Measurements from ENCODE around the gene BLOC1S2.
"Not testable (repeated sequence)": the region's sequence is repeated elsewhere in the genome, so short reads cannot be mapped to it uniquely, and the experiment has no call there.

BLOC1S2 gene

DNA sequence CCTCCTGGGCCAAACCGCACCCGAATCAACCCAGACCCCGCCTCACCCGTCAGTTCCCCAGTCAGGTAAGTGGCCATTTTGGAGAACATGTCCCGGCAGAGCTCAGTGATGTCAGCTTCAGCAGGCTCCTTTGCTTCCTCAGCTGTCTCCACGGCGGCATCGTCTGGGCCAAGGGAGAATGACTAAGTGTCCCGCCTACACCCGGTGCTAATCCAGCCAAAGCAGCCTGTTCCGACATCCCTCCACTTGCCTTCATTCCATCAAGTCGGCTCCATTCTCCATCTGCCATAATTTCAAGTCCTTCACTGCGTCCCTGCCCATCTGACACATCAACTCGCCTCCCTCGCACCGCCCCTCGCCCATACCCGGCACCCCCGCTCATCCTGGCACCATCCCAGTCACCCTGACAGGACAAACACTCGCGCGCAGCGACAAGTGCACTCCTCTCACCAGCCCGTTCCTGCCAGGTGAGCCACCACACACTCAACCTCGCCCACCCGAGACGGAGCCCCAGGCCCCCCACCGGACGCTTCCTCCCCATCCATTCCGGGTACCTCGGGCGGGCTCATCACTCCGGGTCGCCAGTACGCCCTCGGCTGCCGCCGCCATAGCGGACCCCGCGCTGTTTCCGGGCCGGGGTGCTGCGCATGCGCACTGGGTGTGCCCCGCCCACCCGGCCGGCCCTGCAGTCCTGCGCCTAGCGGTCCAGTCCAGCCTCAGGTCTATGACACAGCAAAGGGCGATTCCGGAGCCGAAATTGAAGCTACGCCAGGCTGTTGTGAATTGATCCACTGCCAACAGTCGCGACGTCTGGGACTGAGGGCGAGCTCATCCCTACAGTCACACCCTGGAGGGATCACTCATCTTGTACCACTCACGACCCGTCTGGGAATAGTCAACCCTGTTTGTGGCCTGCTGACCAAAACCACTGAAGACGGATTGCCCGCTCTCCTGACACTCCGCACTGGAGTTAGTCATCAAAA is at the start of gene BLOC1S2:
Gene BLOC1S2 (minus strand): TSS at position 630 of the 983 bp plus-strand sequence. CDS start 21 bp downstream, at position 609.
- DNase-seq (ENCODE audit: low read depth): peak; percentile 61

DNA sequence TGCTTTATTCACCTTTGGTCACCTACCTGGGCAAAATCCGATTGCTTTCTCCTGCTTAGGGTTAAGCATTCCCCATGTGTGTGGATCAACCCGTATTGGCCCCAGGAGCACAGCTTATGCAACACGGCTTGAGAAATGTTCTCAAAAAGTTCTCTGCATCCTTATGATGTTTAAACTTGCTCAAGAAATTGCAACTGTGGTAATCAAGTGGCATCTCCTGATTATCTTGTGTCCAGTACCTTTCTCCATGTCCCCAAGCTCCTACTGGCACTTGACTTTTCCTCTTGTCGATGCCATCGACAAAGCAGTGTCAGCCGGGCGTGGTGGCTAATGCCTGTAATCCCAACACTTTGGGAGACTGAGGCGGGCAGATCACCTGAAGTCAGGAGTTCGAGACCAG is 48.3 kb upstream of the BLOC1S2 start:
- DNase-seq (ENCODE audit: low read depth): no peak

DNA sequence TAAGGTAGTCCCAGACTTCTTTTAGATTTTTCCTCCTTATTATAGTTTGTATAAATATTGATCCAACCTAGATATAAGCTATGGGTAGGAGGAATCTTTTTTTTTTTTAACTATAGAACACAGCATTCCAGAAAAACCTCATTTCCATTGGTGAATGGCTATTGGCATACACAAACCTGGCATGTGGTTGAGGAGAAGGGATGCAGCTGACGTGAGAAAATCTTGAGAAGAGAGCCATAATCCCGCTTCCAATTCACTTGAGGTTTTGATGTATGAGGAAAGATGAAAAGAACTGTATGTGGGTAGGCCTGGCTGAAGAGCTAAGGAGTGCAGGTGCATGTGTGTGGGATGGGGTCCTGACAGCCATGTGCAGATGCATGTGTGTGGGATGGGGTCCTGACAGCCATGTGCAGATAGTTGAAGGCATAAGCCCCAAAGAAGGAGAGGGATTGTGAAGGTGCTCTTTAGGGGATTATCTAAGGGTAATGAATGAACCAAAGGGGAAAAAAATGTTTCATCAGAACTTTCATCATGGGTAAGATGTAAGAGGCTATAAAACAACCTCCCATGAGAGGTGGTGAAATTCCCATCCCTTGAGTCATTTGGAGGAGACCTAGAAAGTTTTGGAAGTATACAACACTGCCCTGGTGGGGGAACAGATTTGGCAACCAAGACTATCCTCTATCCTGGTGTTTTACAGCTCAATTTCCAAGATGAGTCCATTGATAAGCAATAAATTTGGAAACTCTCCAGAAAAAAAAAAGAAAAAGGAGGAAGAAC is 47.4 kb upstream of the BLOC1S2 start:
- DNase-seq (ENCODE audit: low read depth): no peak

DNA sequence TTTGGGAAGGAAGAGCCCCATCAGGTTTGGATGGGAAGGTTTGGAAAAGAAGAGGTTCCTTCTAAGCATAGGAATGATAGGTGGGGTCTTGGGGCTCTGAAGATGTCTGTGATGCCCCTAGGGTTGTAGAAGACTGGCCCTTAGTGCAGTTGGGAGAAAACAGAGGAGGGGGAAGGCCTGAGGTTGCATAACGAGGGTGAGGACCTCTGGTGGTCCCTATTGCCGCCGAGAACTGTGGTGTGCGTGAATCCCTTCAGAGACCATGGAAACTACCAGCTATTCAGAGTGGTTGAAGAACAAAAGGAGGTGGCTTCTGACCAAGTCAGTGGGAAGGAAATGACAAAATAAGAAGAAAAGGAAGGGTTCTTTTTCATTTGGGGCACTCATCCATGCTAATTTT is 46.6 kb upstream of the BLOC1S2 start:
- DNase-seq (ENCODE audit: low read depth): no peak

DNA sequence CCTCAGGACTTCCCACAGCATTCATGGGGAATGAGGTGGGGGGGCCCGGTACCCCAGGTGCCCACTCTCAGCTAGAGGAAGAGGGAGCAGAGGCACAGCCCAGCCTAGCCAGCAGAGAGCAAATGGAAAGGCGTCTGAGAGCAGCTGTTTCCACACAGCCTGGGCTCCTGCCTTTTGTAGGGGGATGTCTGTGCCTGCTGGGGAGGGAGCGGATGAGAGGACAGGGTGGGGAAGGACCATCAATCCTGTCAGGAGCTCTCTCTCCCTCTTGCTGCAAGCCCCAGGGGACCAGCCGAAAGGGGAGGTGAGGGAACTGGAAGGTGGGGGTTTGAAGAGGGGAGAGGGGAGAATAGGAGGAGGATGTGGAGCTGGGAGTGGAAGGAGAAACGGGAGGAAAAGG is 43.6 kb upstream of the BLOC1S2 start, which contains the start of gene PKD2L1:
Gene PKD2L1 (minus strand): TSS at position 150 of the 400 bp plus-strand sequence. CDS start 125 bp downstream, at position 25.
- no peak for DNase-seq (ENCODE audit: low read depth)

GRCh38 chr10:100328198-100328597 is 41.7 kb upstream of the BLOC1S2 start:
- no peak for DNase-seq (ENCODE audit: low read depth)

- DNase-seq (ENCODE audit: low read depth): no peak
Observed at GRCh38 chr10:100327718-100328009, 41.2 kb upstream of the BLOC1S2 start.

- DNase-seq (ENCODE audit: low read depth): no peak
Observed at GRCh38 chr10:100327007-100327717, 40.7 kb upstream of the BLOC1S2 start.

GRCh38 chr10:100325158-100325557 is 38.7 kb upstream of the BLOC1S2 start:
- DNase-seq (ENCODE audit: low read depth): no peak

DNA sequence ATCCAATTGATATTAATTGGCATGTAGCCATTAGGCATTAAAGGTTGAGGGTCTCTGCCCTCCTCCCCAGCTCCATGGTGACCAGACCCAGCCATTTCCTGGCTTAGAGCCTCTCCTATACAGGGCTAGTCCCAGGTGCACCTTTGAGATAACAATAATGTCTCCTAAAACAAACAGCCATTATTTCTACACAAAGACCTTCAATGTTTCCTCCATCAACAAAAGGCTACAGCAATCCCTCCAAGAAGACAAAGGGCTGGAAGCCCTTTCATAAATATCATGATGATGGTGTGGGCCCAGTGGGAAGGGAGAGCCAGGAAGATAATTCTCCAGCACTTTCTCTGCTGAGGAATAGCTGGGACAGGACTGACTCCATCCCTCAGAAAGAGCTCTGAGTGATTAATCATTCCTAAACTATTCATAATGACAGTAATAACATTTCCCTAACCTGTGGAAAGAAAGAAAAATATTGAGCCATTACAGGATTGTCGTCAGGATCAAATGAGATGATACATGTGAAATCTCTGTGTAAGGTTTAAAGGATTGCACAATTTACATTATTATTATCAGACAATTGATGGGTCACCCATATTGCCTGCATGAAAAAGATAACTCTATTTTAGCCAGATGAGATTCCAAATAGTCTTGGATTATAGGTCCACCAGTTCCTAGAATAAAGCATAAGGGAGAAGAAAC is 33.4 kb upstream of the BLOC1S2 start:
- DNase-seq (ENCODE audit: low read depth): no peak

- no peak for DNase-seq (ENCODE audit: low read depth)
Observed at GRCh38 chr10:100318207-100318606, 31.7 kb upstream of the BLOC1S2 start.

DNA sequence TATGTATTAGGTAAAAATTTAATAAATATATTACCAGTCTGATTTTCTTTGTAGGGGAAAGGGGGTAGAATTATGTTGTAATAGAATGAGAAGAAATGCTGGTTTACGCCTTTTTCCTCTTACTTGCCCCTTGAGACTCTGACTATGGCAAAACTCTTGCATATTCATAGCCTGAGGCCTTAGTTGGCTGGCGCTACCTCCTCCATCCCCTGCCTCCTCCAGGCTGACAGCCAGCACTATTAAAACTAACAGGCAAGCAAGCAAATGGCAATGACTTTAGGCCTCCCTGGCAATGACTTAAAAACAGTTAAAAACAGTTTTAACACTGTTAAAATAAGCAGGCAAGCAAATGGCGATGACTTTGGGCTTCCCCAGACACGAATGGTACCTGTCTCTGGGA is 29.1 kb upstream of the BLOC1S2 start:
- DNase-seq (ENCODE audit: low read depth): no peak

DNA sequence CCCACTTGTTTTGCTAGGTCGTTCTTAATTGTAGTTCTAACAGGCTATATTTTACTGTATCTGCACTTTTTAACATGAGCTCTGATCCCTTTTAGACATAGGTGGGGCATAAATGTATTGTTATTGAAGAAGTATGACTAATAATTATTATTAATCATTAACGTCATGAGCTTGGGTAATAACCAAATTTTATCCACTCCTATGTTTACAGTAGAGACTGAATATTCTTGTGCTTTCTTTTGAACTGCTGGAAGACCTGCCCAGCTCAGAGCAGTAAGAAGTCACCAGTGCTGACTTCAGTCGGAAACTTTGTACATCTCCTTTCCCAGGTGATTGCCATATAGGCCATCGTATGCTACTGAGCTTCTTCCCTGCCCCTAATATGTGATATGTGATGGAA is 24.8 kb upstream of the BLOC1S2 start:
- no peak for DNase-seq (ENCODE audit: low read depth)

GRCh38 chr10:100307684-100308083 is 21.2 kb upstream of the BLOC1S2 start:
- no peak for DNase-seq (ENCODE audit: low read depth)

DNA sequence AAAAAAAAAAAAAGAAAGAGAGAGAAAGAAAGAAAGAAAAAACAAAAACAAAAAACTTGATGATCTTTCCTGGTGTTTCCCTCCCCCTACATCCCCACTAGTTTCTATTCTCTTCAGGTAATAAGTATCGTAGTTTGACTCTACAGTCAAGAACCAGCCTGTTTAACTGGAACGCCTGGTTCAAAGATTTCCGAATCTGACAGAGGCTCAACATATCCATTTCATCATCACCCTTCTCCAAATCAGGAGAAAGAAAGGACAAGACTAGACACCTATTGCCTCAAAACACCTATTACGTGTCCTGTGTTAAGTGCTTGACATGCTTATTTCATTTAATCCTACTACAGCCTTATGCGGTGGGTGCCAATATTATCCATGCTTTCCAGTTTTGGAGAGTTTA is 20.4 kb upstream of the BLOC1S2 start:
- no peak for DNase-seq (ENCODE audit: low read depth)

- DNase-seq (ENCODE audit: low read depth): no peak
Observed at GRCh38 chr10:100304414-100304813, 17.9 kb upstream of the BLOC1S2 start.

DNA sequence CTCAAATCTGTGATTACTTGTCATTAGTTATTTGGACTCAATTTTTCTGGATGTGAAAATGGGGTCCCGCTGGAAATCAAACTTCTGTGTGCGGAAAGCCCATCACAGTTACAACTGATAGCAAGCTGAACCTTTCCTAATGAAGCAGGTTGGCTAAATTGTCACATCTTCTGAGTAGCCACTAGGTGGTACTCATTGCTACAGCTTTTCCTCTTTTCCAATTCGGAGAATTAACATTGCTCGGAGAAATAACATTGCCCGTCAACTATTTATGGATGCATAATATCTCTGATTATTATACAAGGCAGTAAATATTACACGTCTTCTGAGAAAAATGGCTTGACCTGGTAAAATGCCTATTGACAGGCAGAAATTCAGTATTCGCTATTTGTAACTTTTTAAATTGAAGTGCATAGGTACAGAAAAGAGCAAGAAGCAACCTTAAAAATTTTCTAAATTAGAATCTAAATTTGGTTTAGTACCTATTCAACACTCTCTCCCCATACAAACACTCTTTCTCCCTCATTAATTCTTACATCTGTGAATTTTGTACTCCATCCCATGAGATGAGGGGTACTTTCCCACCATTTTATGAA is 17.3 kb upstream of the BLOC1S2 start:
- DNase-seq (ENCODE audit: low read depth): no peak

DNA sequence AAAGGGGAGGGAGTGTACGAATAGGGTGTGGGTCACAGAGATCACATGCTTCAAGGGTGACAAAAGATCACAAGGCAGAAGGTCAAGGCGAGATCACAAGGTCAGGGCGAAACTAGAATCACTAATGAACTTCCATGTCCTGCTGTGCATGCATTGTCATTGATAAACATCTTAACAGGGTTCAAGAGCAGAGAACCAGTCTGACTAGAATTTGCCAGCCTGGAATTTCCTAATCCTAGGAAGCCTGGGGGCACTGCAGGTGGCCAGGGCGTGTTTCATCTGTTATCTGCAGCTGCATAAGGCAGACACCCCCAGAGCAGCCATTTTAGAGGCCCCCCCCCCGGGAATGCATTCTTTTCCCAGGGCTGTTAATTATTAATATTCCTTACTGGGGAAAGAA is 14.6 kb upstream of the BLOC1S2 start:
- not testable (repeated sequence) for DNase-seq (ENCODE audit: low read depth)

- DNase-seq (ENCODE audit: low read depth): no peak
Observed at GRCh38 chr10:100297242-100297641, 10.8 kb upstream of the BLOC1S2 start.

DNA sequence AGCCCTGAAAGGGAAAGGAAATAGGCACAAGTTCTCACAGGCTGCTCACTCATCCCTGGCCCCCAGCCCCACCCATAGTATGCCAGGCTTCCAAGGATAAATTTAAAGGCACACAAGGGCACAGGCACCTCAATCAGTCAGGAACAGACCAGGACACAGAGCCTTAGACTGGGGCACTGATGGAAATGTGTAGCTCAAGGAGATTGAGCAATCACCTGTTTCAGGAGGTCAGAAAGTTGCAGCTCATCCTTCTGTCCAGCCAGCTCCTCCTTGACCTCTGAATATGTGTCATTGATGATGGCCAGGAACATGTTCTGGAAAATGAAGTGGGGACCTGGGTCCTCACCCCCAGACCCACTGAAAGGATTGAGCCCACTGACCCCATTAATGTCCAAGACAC is 6.6 kb upstream of the BLOC1S2 start:
- no peak for DNase-seq (ENCODE audit: low read depth)

DNA sequence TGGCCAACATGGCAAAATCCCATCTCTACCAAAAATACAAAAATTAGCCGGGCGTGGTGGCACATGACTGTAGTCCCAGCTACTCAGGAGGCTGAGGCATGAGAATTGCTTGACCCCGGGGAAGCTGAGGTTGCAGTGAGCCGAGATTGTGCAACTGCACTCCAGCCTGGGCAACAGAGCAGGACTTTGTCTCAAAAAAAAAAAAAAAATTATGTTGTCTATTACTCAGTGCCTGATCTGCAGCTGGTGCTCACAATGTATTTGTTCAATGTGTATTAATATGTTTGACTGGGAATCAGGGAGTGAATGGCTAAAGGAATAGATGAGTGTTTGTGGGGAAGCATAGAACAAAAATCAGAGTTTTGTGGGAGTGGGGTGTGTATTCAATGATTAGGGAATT is 5.8 kb upstream of the BLOC1S2 start:
- not testable (repeated sequence) for DNase-seq (ENCODE audit: low read depth)

Data from HS-27A (cell line).